ENCODE results near the gene CCDC144A.
"Not testable (repeated sequence)": the region's sequence is repeated elsewhere in the genome, so short reads cannot be mapped to it uniquely, and the experiment has no call there.

Gene CCDC144A, protein sequence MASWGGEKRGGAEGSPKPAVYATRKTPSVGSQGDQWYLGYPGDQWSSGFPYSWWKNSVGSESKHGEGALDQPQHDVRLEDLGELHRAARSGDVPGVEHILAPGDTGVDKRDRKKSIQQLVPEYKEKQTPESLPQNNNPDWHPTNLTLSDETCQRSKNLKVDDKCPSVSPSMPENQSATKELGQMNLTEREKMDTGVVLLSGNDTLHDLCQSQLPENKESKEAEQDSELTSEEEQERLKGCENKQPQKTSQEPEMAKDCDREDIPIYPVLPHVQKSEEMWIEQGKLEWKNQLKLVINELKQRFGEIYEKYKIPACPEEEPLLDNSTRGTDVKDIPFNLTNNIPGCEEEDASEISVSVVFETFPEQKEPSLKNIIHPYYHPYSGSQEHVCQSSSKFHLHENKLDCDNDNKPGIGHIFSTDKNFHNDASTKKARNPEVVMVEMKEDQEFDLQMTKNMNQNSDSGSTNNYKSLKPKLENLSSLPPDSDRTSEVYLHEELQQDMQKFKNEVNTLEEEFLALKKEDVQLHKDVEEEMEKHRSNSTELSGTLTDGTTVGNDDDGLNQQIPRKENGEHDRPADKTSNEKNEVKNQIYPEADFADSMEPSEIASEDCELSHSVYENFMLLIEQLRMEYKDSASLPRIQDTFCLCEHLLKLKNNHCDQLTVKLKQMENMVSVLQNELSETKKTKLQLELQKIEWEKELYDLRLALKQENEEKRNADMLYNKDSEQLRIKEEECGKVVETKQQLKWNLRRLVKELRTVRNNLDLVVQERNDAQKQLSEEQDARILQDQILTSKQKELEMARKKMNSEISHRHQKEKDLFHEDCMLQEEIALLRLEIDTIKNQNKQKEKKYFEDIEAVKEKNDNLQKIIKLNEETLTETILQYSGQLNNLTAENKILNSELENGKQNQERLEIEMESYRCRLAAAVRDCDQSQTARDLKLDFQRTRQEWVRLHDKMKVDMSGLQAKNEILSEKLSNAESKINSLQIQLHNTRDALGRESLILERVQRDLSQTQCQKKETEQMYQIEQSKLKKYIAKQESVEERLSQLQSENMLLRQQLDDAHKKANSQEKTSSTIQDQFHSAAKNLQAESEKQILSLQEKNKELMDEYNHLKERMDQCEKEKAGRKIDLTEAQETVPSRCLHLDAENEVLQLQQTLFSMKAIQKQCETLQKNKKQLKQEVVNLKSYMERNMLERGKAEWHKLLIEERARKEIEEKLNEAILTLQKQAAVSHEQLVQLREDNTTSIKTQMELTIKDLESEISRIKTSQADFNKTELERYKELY (N-terminal part only)

DNA sequence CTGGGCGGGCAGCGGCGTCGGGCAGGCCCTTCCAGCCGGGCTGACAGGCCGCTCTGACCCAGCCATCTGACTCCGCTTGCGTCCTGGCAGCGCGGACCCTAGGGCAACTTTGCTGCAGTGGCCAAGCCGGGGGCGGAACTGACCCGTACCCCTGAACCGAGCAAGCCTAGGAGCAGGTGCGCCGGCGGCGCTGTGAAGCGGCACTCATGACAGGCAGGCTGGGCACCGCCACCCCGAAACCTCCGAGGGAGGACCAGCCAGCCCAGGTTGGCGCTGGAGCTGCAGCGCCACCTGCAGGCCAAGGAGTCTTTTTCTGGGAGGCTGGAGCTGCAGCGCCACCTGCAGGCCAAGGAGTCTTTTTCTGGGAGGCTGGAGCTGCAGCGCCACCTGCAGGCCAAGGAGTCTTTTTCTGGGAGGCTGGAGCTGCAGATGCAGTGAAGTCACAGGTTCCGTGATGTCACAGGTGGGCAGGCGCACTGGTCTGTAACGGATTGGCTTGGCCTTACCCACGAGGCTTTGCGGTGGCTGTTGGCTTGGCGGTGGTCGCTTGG is at the start of gene CCDC144A:
Gene CCDC144A (plus strand): TSS at position 511 of the 551 bp plus-strand sequence. CDS start 160 bp downstream, outside the sequence.
- Mint-ChIP-seq H3K4me3 (peak within 1 kb of the TSS in 1 of 2 donors; percentile 21), H3K27ac (peak within 1 kb of the TSS; percentile 14)
- DNase-seq = peak; percentile 46
- H3K4me1 Mint-ChIP-seq, H3K27me3 Mint-ChIP-seq, H3K9me3 Mint-ChIP-seq, H3K36me3 Mint-ChIP-seq: not testable (repeated sequence)
- ATAC-seq (replicated peaks) = peak; percentile 50 to 77

DNA sequence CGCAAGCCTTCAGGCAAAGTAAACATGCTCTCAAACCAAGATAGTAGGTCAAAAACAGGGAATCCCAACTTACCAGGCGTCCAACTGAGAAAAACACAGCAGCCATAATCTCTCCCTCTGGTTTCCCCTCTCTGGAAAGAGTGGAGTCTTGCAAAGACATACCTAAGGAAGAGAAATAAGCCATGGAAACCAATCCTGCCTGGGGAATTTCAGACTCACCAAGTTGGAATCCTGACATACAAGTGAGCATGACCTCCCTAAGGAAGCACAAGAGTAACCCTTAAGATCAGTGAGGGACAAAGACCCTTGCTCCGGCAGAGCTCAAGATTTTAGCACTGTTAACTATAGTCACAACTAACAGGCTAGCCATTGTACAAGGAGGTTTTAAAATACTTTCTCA is 40.5 kb upstream of the CCDC144A start:
- Mint-ChIP-seq H3K9me3 (no peaks in the 10 kb centered on the region), H3K36me3 (peaks cover 2 to 5% of the 10 kb centered on the region in 2 donors), H3K27me3 (no peaks in the 10 kb centered on the region), H3K27ac (no peak overlapping the region), H3K4me1 (peaks cover 10 to 21% of the 10 kb centered on the region in 2 donors), H3K4me3 (no peak overlapping the region)
- DNase-seq = no peak
- no peak for ATAC-seq (replicated peaks)

DNA sequence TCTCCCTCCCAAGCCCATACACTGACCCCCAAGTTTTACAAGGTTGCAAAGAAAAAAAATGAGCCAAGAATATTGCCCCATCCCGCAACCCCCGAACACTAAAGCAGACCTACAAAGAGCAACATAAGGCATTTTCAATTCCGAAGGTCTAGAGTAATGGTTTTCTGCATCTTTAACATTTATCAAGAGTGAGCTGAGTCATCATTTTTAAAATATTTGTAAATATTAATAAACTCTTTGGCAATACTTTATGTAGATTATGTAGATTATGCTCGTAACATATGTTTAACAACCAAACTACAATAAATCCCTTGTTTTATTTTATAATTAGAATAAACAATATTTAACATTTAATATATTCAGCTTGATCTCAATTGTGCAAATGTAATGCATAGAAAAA is 37.8 kb upstream of the CCDC144A start:
- ATAC-seq (replicated peaks) (no peak), DNase-seq (no peak)
- Mint-ChIP-seq H3K27me3 (peaks cover 0 to 2% of the 10 kb centered on the region in 2 donors), H3K4me3 (no peak overlapping the region), H3K36me3 (peaks cover 0 to 3% of the 10 kb centered on the region in 2 donors), H3K27ac (no peak overlapping the region), H3K4me1 (peaks cover 10 to 21% of the 10 kb centered on the region in 2 donors), H3K9me3 (no peaks in the 10 kb centered on the region)

DNA sequence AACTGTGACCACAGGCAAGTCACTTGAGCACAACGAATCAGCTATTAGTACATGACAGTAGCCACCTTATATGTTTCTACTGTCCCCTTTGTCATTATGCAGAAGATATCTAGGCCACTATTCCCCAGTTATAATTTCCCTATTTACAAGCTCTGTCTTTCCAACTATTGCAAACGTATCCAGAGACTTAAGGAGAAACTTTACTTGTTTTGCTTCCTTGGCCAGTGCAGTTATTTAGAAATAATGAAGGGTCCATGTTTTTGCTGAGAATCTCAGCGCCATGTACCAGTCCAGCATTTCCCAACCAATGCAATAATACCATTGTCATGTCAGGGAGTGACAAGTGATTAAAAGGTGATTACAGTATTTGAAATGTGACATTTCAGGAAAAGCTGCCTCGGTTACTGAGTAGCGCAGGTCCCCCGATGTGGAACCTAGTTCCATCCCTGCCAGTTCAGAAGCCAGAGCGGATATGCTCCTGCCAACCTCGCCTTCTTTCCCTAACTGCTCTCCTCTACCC is 37.1 kb upstream of the CCDC144A start:
- DNase-seq = no peak
- Mint-ChIP-seq H3K27ac (peak overlapping the region; percentile 93), H3K4me3 (peak overlapping the region; percentile 93 to 99), H3K27me3 (peaks cover 0 to 9% of the 10 kb centered on the region in 2 donors), H3K4me1 (peaks cover 10 to 21% of the 10 kb centered on the region in 2 donors), H3K36me3 (peaks cover 0 to 3% of the 10 kb centered on the region in 2 donors), H3K9me3 (no peaks in the 10 kb centered on the region)
- no peak for ATAC-seq (replicated peaks)

DNA sequence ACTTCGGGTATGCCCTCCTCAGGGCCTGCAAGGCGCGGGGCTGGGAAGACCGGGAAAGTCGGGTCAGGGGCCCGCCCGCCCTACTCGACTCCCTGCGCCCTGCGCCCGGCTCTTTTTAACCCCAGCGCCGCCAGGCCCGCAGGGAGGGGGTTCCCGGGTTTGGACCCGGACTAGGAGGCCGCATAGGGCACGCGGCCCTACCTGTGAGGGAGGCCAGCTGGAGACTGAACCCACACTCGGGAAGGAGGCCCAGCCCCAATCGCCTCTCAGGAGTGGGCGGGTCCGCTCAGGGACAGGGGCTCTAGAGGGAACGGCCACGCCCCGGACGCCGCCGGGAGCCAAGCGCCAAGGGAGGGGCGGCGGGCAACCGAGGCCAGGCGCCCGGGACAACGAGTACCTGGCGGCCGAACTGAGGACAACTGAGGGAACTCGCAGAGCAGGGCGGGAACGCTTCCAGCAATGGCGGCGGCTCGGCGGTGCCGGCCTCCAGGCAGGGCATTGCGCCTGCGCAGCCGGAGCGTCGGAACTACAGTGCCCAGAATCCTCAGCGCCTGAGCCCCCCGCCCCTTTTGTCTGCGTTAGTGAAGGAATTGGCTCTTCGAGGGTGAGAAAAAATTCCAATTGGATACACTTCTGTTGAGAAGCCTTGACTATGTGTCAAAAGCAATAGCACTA is 36.5 kb upstream of the CCDC144A start, which contains the start of gene ZNF624:
Gene ZNF624 (minus strand): TSS at position 484 of the 675 bp plus-strand sequence.
- DNase-seq = peak; percentile 87

DNA sequence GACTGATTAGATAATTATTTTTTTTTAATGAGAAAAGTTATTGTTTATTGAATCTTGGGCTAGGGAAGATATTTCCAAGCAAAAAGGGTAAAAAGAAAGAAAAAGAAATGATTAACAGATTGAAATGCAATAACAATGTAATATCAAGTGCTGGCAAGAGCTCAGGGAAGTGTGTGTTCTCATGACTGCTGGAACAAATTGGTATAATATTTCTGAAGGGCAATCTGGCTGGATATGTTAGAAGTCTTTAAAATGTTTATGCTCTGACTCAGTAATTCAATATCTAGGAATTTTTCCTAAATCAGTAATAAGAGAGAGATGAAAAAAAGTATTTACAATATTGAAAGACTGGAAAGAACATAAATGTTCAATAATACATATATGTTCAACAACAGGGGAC is 28.8 kb upstream of the CCDC144A start:
- Mint-ChIP-seq H3K4me3 (no peak overlapping the region), H3K27me3 (peaks cover 32 to 64% of the 10 kb centered on the region in 2 donors), H3K9me3 (peaks cover 0 to 3% of the 10 kb centered on the region in 2 donors), H3K4me1 (peaks cover 1 to 5% of the 10 kb centered on the region in 2 donors), H3K27ac (no peak overlapping the region), H3K36me3 (no peaks in the 10 kb centered on the region)
- ATAC-seq (replicated peaks) = no peak
- DNase-seq = no peak

More for the DNA sequence above, 36.5 kb upstream of the CCDC144A start, which contains the start of gene ZNF624:
- no peaks in the 10 kb centered on the region for H3K9me3 Mint-ChIP-seq
- H3K27ac Mint-ChIP-seq = peak within 1 kb of the TSS; percentile 93
- H3K4me1 Mint-ChIP-seq = peaks cover 10 to 21% of the 10 kb centered on the region in 2 donors
- ATAC-seq (replicated peaks) = peak; percentile 98
- peaks cover 0 to 15% of the 10 kb centered on the region in 2 donors for H3K27me3 Mint-ChIP-seq
- peak within 1 kb of the TSS; percentile 93 to 99 for H3K4me3 Mint-ChIP-seq
- H3K36me3 Mint-ChIP-seq = peaks cover 0 to 3% of the 10 kb centered on the region in 2 donors

DNA sequence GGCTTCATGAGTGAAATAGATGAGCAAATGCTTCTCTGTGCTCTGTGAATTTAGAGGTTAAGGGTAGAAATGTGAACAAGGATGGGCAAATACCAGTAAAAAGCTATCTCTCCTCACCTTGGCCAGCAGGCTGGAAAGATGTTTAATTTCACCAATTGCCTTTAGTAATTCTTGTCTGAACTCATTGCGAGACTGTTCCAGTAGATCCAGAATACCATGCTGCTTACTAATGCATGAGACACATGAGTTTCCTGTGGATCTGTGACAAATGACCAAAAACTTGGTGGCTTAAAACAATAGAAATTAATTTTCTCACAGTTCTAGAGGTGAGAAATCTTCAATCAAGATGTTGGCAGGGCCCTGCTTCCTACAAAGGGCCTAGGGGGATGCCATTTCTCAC is 27.1 kb upstream of the CCDC144A start:
- Mint-ChIP-seq H3K4me1 (peaks cover 3 to 15% of the 10 kb centered on the region in 2 donors), H3K27me3 (peaks cover 38 to 62% of the 10 kb centered on the region in 2 donors), H3K4me3 (no peak overlapping the region), H3K9me3 (peaks cover 0 to 3% of the 10 kb centered on the region in 2 donors), H3K27ac (no peak overlapping the region), H3K36me3 (no peaks in the 10 kb centered on the region)
- DNase-seq (no peak), ATAC-seq (replicated peaks) (no peak)

DNA sequence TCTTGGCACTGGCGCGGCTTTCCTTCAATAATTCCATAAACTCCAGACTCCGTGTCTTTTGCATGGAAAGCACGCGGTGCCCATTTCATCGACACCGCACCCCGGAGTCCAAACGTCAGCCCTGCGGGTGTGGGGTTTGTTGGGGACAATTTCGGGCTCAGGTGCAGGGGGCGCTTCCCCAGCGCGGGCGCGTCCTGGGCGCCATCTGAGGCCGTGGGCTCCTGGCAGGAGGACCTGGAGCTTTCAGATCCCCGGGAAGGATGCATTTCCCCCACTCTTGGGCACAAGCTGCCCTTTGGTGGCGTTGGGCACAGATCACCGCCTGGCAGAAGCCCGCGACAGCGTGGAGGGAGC is 23.5 kb upstream of the CCDC144A start:
- Mint-ChIP-seq H3K4me1 (peaks cover 3 to 15% of the 10 kb centered on the region in 2 donors), H3K4me3 (peak overlapping the region; percentile 79 to 80), H3K27me3 (peaks cover 20 to 46% of the 10 kb centered on the region in 2 donors)
- not testable (repeated sequence) for ATAC-seq (replicated peaks); H3K36me3 Mint-ChIP-seq; H3K9me3 Mint-ChIP-seq; H3K27ac Mint-ChIP-seq; DNase-seq

DNA sequence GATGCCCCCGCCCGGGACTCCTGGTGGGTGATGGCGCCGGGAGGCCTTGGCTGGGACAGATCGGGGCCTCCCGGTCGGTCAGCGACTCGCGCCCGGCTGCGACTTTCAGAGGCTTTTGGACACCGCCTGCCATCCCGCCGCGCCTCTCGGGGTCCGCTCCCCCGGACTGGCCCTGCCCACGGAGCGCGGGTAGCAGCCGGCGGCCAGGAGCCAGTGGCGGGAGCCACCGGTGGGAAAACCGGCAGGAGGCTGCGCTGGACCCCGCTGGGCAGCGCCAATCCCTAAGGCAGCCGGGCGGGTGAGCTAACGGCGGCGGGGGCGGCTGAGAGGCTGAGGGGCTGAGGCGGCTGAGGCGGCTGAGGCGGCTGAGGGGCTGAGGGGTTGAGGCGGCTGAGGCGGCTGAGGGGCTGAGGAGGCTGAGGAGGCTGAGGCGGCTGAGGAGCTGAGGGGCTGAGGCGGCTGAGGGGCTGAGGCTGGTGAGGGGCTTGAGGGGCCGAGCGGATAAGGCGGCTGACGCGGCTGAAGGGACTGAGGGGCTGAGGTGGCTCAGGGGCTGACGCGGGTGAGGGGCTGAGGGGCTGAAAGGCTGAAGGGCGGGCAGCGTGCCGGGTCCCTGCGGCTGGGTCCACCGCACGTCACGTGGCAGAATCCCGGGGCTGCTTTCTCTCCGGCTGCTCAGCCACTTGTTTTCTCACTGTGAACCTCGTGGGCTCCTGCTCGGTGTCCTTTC is 23.0 kb upstream of the CCDC144A start:
- H3K36me3 Mint-ChIP-seq, H3K9me3 Mint-ChIP-seq, H3K27ac Mint-ChIP-seq, DNase-seq: not testable (repeated sequence)
- H3K27me3 Mint-ChIP-seq = peaks cover 20 to 43% of the 10 kb centered on the region in 2 donors
- ATAC-seq (replicated peaks) = peak; percentile 39 to 47
- peaks cover 3 to 15% of the 10 kb centered on the region in 2 donors for H3K4me1 Mint-ChIP-seq
- H3K4me3 Mint-ChIP-seq = peak overlapping the region; percentile 79 to 80

DNA sequence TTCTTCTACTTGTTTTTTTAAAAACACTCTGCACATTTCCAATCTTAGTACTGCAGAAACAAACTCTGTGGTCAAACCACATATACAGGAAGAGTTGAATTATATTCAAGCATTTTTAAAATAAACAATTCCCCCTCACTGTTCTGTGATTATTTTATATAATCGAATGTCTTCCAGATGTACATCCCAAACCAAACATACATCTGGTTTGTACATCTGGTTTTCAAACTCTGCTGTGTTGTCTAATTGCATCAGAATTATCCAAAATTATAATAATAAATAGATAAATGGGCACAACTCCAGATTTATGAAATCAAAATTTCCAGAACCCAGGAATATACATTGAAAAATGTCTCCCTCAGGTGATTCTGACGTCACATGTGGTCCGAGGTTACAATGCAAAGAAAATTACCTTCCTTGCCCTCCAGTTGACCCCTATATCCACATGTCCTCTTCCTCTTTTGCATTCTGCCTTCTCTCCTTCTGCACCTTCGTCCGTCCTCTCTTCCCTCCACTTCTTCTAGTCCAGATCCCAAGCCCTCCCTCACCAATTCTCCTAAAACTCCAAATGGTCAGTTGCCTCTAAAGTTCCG is 13.3 kb upstream of the CCDC144A start:
- ATAC-seq (replicated peaks) (no peak), DNase-seq (no peak)
- no peak overlapping the region for H3K27ac Mint-ChIP-seq
- H3K36me3 Mint-ChIP-seq = no peaks in the 10 kb centered on the region
- no peaks in the 10 kb centered on the region for H3K4me1 Mint-ChIP-seq
- no peak overlapping the region for H3K4me3 Mint-ChIP-seq
- H3K9me3 Mint-ChIP-seq = no peaks in the 10 kb centered on the region
- peaks cover 10 to 32% of the 10 kb centered on the region in 2 donors for H3K27me3 Mint-ChIP-seq

DNA sequence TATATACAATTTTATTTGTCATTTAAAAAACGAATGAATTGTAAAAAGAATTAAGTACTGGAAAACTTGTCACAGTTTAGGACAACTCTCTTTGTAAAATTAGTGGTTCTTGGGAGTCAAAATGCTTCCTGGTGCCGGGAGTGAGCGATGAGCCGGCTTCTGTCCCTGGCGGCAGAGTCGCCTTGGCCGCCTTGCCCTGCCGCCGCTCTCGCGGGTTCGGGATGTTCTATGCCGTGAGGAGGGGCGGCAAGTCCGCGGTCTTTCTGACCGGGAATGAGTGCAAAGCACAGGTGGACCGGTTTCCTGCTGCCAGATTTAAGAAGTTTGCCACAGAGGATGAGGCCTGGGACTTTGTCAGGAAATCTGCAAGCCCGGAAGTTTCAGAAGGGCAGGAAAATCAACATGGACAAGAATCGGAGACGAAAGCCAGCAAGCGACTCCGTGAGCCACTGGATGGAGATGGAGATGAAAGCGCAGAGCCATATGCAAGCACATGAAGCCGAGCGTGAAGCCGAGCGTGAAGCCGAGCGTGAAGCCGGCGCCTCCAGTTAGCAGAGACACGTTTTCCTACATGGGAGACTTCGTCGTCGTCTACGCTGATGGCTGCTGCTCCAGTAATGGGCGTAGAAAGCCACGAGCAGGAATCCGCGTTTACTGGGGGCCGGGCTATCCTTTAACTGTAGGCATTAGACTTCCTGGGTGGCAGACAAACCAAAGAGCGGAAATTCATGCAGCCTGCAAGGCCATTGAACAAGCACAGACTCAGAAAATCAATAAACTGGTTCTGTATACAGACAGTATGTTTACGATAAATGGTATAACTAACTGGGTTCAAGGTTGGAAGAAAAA is 6.5 kb upstream of the CCDC144A start:
- Mint-ChIP-seq H3K27me3 (peaks cover 27 to 40% of the 10 kb centered on the region in 2 donors), H3K4me3 (peak overlapping the region in 1 of 2 donors; percentile 27)
- not testable (repeated sequence) for H3K36me3 Mint-ChIP-seq; ATAC-seq (replicated peaks); H3K9me3 Mint-ChIP-seq; DNase-seq; H3K27ac Mint-ChIP-seq; H3K4me1 Mint-ChIP-seq
